Endothelial cell of umbilical vein (primary cell): ENCODE results near the gene CA14. TPM values are rescaled to one million over a fixed set of nuclear protein-coding genes. Genes with fewer than 3 reads are reported as not detected.

Experiments
- BruUV-seq: library from RNA; stranded (reverse); fragments of 400-500 nt; replicated peaks from 2 replicates; lab custom pipeline; 2021; lab: Mats Ljungman, UMichigan
- CTCF ChIA-PET: fragments of 300-600, 350-600 bp; sonication (Branson Sonifier 250); formaldehyde crosslinking; loops from one replicate; lab custom pipeline; 2021; ENCODE audit warnings: antibody characterized with exemption, inconsistent platforms; lab: Charles Lee
- POLR2A ChIA-PET: fragments of 300-600, 350-600 bp; sonication (Branson Sonifier 250); formaldehyde crosslinking; loops from one replicate; lab custom pipeline; 2021; ENCODE audit warnings: antibody characterized with exemption, inconsistent platforms; lab: Charles Lee
- DNase-seq: peaks from one replicate; pipeline ENCODE4 v3.0.0-alpha.2; 2011; ENCODE audit warnings: low read depth, low spot score
- FAIRE-seq: peaks from 2 replicates; lab custom pipeline; 2011; peaks lifted over from hg19 to GRCh38; lab: Jason Lieb, UNC
- H2AFZ ChIP-seq: 2 replicates; pipeline ENCODE4 v1.6.0; 2012; ENCODE audit warnings: low read depth, low read length, control low read depth, inconsistent platforms
- H3K27ac ChIP-seq: 2 replicates; pipeline ENCODE4 v1.5.1; 2011; ENCODE audit warnings: low read depth, mild to moderate bottlenecking, control low read depth, low read length, moderate library complexity; ENCODE audit not compliant: insufficient read depth
- H3K27me3 ChIP-seq, 2 experiments: 2 replicates each; pipeline versions ENCODE4 v1.6.0 to v1.6.1; 2011; ENCODE audit warnings: low read length in 2 of 2, mixed read lengths in 1 of 2; ENCODE audit not compliant: control insufficient read depth in 2 of 2, insufficient read depth in 2 of 2
- H3K36me3 ChIP-seq, 2 experiments: 2 replicates in 1 of 2; 3 replicates in 1 of 2; pipeline ENCODE4 v1.5.1; 2011; ENCODE audit warnings: low read length in 2 of 2, mild to moderate bottlenecking in 1 of 2, moderate library complexity in 1 of 2; ENCODE audit not compliant: control insufficient read depth in 2 of 2, insufficient read depth in 2 of 2; ENCODE audit errors: extremely low read depth in 1 of 2
- H3K4me1 ChIP-seq: 3 replicates; pipeline ENCODE4 v1.5.1; 2011; ENCODE audit warnings: mild to moderate bottlenecking, low read length; ENCODE audit not compliant: control insufficient read depth, insufficient read depth; ENCODE audit errors: extremely low read depth
- H3K4me2 ChIP-seq: 2 replicates; pipeline ENCODE4 v1.6.1; 2011; ENCODE audit warnings: low read length, control low read depth, mixed read lengths; ENCODE audit not compliant: insufficient read depth
- H3K4me3 ChIP-seq, 3 experiments: fragments of 200-600 bp in 1 of 3; sonication (generic), shearing (Covaris generic) in 1 of 3; replicated peaks in 1 of 3; 2 replicates each; pipeline ENCODE4 v1.5.1; 2011 to 2016; ENCODE audit warnings: control low read depth in 3 of 3, low read length in 3 of 3, mild to moderate bottlenecking in 2 of 3, inconsistent platforms in 1 of 3, low read depth in 1 of 3, moderate library complexity in 1 of 3; ENCODE audit not compliant: insufficient read depth in 1 of 3
- H3K79me2 ChIP-seq: 2 replicates; pipeline ENCODE4 v1.6.0; 2012; ENCODE audit warnings: low read length, inconsistent platforms; ENCODE audit not compliant: control insufficient read depth, insufficient read depth
- H3K9ac ChIP-seq: replicated peaks from 2 replicates; pipeline ENCODE3; 2011; ENCODE audit warnings: low read length, control low read depth; ENCODE audit not compliant: insufficient read depth; ENCODE audit errors: extremely low read depth
- H3K9me1 ChIP-seq: replicated peaks from 3 replicates; pipeline ENCODE4 v1.6.0; 2011; ENCODE audit warnings: mild to moderate bottlenecking, low read length; ENCODE audit not compliant: control insufficient read depth, insufficient read depth; ENCODE audit errors: extremely low read depth
- H3K9me3 ChIP-seq: replicated peaks from 2 replicates; pipeline ENCODE4 v1.5.1; 2012; ENCODE audit warnings: low read length, inconsistent platforms; ENCODE audit not compliant: control insufficient read depth, insufficient read depth
- H4K20me1 ChIP-seq: replicated peaks from 2 replicates; pipeline ENCODE3; 2011; ENCODE audit warnings: mild to moderate bottlenecking, low read length; ENCODE audit not compliant: control insufficient read depth, insufficient read depth; ENCODE audit errors: extremely low read depth
- CTCF ChIP-seq, 2 donors: IDR thresholded peaks; 1 replicate in 1 of 2; 2 replicates in 1 of 2; pipeline ENCODE4 v1.5.1; 2011; ENCODE audit warnings: low read length in 2 of 2, mild to moderate bottlenecking in 2 of 2, moderate library complexity in 2 of 2, control low read depth in 1 of 2, inconsistent platforms in 1 of 2, low read depth in 1 of 2; ENCODE audit not compliant: insufficient read depth in 1 of 2; ENCODE audit errors: extremely low read depth in 1 of 2
- EZH2 ChIP-seq: IDR thresholded peaks from 2 replicates; pipeline ENCODE4 v1.6.1; 2012; ENCODE audit warnings: borderline replicate concordance, low read depth, mild to moderate bottlenecking, moderate library complexity, low read length, inconsistent platforms; ENCODE audit not compliant: severe bottlenecking
- FOS ChIP-seq: IDR thresholded peaks from 2 replicates; pipeline ENCODE4 v1.6.1; 2011; ENCODE audit warnings: mild to moderate bottlenecking, low read length, moderate library complexity, borderline replicate concordance; ENCODE audit not compliant: insufficient read depth
- GATA2 ChIP-seq: IDR thresholded peaks from 2 replicates; pipeline ENCODE4 v1.7.0; 2011; ENCODE audit warnings: low read depth, mild to moderate bottlenecking, moderate library complexity, mixed read lengths, low read length; ENCODE audit not compliant: insufficient read length, insufficient read depth
- JUN ChIP-seq: IDR thresholded peaks from 2 replicates; pipeline ENCODE4 v1.6.1; 2011; ENCODE audit warnings: borderline replicate concordance, low read depth; ENCODE audit not compliant: insufficient read length, insufficient read depth
- MYC ChIP-seq: IDR thresholded peaks from one replicate; pipeline ENCODE4 v1.6.1; 2011; ENCODE audit warnings: mild to moderate bottlenecking, low read depth, low read length
- POLR2A ChIP-seq: IDR thresholded peaks from 2 replicates; pipeline ENCODE4 v1.6.1; 2012; ENCODE audit warnings: low read depth, mild to moderate bottlenecking, control low read depth, low read length
- POLR2AphosphoS5 ChIP-seq: IDR thresholded peaks from 2 replicates; pipeline ENCODE4 v1.6.1; 2012; ENCODE audit warnings: low read depth, mild to moderate bottlenecking, control low read depth, low read length, moderate library complexity; ENCODE audit not compliant: insufficient read depth
- dilution Hi-C: fragments of 300-500 bp; cut with MboI; formaldehyde crosslinking; loops from one replicate; pipeline ENCODE4 v1.15.0; 2019; ENCODE audit warnings: low sequenced_read_pairs; ENCODE audit not compliant: extremely low pct_ligation_motif_present
- intact Hi-C: fragments of 100-400 bp; cut with micrococcal nuclease; formaldehyde crosslinking; loops from one replicate; pipeline ENCODE4 v1.10.0; 2022
- polyA plus RNA-seq, 4 experiments: library from polyadenylated mRNA; depleted of rRNA in 3 of 4; stranded (reverse) in 3 of 4; unstranded in 1 of 4; fragments of >200 nt; gene quantifications; 2 replicates each; pipeline versions ENCODE4 v1.2.1 to v1.2.3, GENCODE V29; 2011 to 2012; ENCODE audit warnings: missing spikeins in 1 of 4
- total RNA-seq: library from RNA; stranded (reverse); gene quantifications from 2 replicates; pipeline ENCODE4 v1.2.3, GENCODE V29; 2021
- TF ChIP-seq, protein P1 (sequence below): IDR thresholded peaks from 2 replicates; pipeline ENCODE4 v1.6.1; 2011; ENCODE audit not compliant: insufficient read depth, insufficient read length

Gene CA14
- total and polyA plus RNA-seq, 2 donors (not counting 3 experiments of a cell fraction or from before 2014, with no cell fraction given), result not detected

DNA sequence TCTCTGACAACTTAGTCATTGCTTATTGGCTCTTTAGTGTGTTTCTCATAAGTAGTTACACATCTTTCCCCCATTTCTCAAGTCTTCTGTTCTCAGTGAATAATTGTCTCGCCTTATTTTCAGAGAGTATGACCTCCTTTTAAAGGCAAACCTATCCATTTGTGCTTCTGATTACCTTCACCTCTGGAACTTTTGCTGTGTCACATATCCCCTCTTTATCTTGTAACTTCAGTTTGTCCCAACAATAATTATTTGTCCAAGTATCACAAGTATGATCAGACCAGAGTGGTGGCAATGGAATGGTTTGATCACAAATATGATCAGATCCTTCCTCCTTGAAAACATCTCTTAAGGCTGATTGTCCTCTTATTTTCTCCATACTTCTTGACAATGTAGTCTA, 30.8 kb downstream of the CA14 start:
- Histone ChIP-seq H3K9me3 (no peaks in the 10 kb centered on the region), H2AFZ (no peak overlapping the region), H3K4me2 (no peak overlapping the region), H3K27ac (no peak overlapping the region), H3K4me3 (no peak overlapping the region), H3K9me1 (no peaks in the 10 kb centered on the region), H3K27me3 (peaks cover 0 to 6% of the 10 kb centered on the region in 2 experiments), H3K4me1 (peaks cover 6% of the 10 kb centered on the region), H3K79me2 (no peaks in the 10 kb centered on the region), H4K20me1 (no peaks in the 10 kb centered on the region), H3K36me3 (no peaks in the 10 kb centered on the region), H3K9ac (no peak overlapping the region)
- TF ChIP-seq, protein P1, sequence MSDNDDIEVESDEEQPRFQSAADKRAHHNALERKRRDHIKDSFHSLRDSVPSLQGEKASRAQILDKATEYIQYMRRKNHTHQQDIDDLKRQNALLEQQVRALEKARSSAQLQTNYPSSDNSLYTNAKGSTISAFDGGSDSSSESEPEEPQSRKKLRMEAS, result no peak
- no peak for TF ChIP-seq EZH2
- no peak for TF ChIP-seq GATA2
- no peak for TF ChIP-seq CTCF (IDR thresholded peaks at IDR 0.05; ENCODE audit: extremely low read depth in 1 of 2, insufficient read depth in 1 of 2, low read depth in 1 of 2, low read length in 2 of 2)
- no peak for TF ChIP-seq POLR2A
- ChIA-PET CTCF (interaction anchor here (1.0 to 3.5 kb wide), 2 partner anchors 33 to 686 kb away, joined by 3 to 14 read pairs; partner anchors contain the start of gene CERS2), POLR2A (no interaction called here)
- BruUV-seq, result no TSS peak
- intact Hi-C loops (no loop called here), dilution Hi-C loops (no loop called here)
- no peak for FAIRE-seq
- DNase-seq, result no peak

- Histone ChIP-seq H3K9me1 (no peaks in the 10 kb centered on the region), H4K20me1 (no peaks in the 10 kb centered on the region), H3K4me2 (no peak overlapping the region), H3K4me3 (no peak overlapping the region), H3K27ac (no peak overlapping the region), H3K9ac (no peak overlapping the region), H3K4me1 (peaks cover 8% of the 10 kb centered on the region), H2AFZ (no peak overlapping the region), H3K9me3 (no peaks in the 10 kb centered on the region), H3K27me3 (peaks cover 0 to 3% of the 10 kb centered on the region in 2 experiments), H3K36me3 (no peaks in the 10 kb centered on the region), H3K79me2 (peaks cover under 1% of the 10 kb centered on the region)
- POLR2A ChIA-PET, result no interaction called here
- CTCF ChIA-PET, result interaction anchor here (0.5 to 3.5 kb wide), 2 partner anchors 33 to 270 kb away, joined by 3 to 14 read pairs; no protein-coding TSS in a partner anchor
- DNase-seq (no peak), FAIRE-seq (no peak)
- BruUV-seq, result no TSS peak
- dilution Hi-C loops, result no loop called here
- no peak for TF ChIP-seq CTCF (IDR thresholded peaks at IDR 0.05; ENCODE audit: extremely low read depth in 1 of 2, insufficient read depth in 1 of 2, low read depth in 1 of 2, low read length in 2 of 2)
- TF ChIP-seq FOS, result no peak
- no peak for TF ChIP-seq GATA2
- no peak for TF ChIP-seq POLR2AphosphoS5
- TF ChIP-seq, protein P1, result no peak
- TF ChIP-seq POLR2A, result no peak
- TF ChIP-seq JUN, result no peak
- no peak for TF ChIP-seq MYC
- TF ChIP-seq EZH2, result no peak
- intact Hi-C loops, result no loop called here
Observed at GRCh38 chr1:150288822-150289221, 31.2 kb downstream of the CA14 start.
